Subcutaneous adipose tissue (tissue), 4 donors: ENCODE results near the gene ST6GAL1. TPM values are rescaled to one million over a fixed set of nuclear protein-coding genes. Genes with fewer than 3 reads are reported as not detected.

Experiments used
- CTCF ChIP-seq: fragments of 450-650 bp; IDR thresholded peaks from one replicate; pipeline ENCODE4 v1.5.1; 2016; ENCODE audit warnings: low read depth, mild to moderate bottlenecking, control low read depth, antibody characterized with exemption, moderate library complexity
- total RNA-seq, 4 donors: library from RNA; depleted of rRNA; stranded (reverse); fragments of >200 nt; gene quantifications; one replicate each; pipeline ENCODE4 v1.1.0, GENCODE V29; 2016

Gene ST6GAL1
- total RNA-seq, 4 donors from 2014 or later = 31.4 to 80.1 (median 43.8) TPM

GRCh38 chr3:186985661-186986364 lies 55.5 kb downstream of the ST6GAL1 start:
- no peak for TF ChIP-seq CTCF

GRCh38 chr3:186986406-186986805 lies 56.1 kb downstream of the ST6GAL1 start:
- TF ChIP-seq CTCF = no peak

GRCh38 chr3:186986816-186987215 lies 56.5 kb downstream of the ST6GAL1 start:
- TF ChIP-seq CTCF = no peak

- no peak for TF ChIP-seq CTCF
These were observed 58.5 kb downstream of the ST6GAL1 start for GRCh38 chr3:186988806-186989205.

- TF ChIP-seq CTCF = no peak
These were observed 59.1 kb downstream of the ST6GAL1 start for GRCh38 chr3:186989429-186989828.

GRCh38 chr3:186990277-186990676 lies 60.0 kb downstream of the ST6GAL1 start:
- TF ChIP-seq CTCF = no peak

- TF ChIP-seq CTCF = no peak
These were observed 60.6 kb downstream of the ST6GAL1 start for GRCh38 chr3:186990878-186991308.
